DND-41 (cell line): ENCODE results near the gene GNAT2.

ENCODE experiments used
- ATAC-seq: fragments of 200-7000 bp; cut with Tn5 transposase; 3 replicates; pipeline ENCODE4 v1.9.1; 2021; ENCODE audit warnings: low read depth; ENCODE audit not compliant: insufficient read depth
- DNase-seq: peaks from one replicate; pipeline ENCODE4 v3.0.0-alpha.2; 2020
- H2AFZ ChIP-seq: 2 replicates; pipeline ENCODE4 v1.6.0; 2012; ENCODE audit warnings: low read depth, low read length
- H3K27ac ChIP-seq: 2 replicates; pipeline ENCODE4 v1.5.1; 2012; ENCODE audit warnings: low read length, inconsistent platforms
- H3K27me3 ChIP-seq: fragments of 200-600 bp; sonication (generic); 2 replicates; pipeline ENCODE4 v1.6.0; 2012; ENCODE audit warnings: low read length, mild to moderate bottlenecking, inconsistent platforms; ENCODE audit not compliant: insufficient read depth, poor library complexity
- H3K36me3 ChIP-seq: 2 replicates; pipeline ENCODE4 v1.5.1; 2012; ENCODE audit warnings: low read length, inconsistent platforms; ENCODE audit not compliant: insufficient read depth
- H3K4me1 ChIP-seq: 2 replicates; pipeline ENCODE4 v1.5.1; 2012; ENCODE audit warnings: mild to moderate bottlenecking, low read length; ENCODE audit not compliant: insufficient read depth
- H3K4me2 ChIP-seq: 2 replicates; pipeline ENCODE4 v1.6.0; 2012; ENCODE audit warnings: mild to moderate bottlenecking, moderate library complexity, low read length, inconsistent platforms; ENCODE audit not compliant: insufficient read depth
- H3K4me3 ChIP-seq, 2 experiments: fragments of 200-600 bp in 1 of 2; shearing (Covaris generic) in 1 of 2; 2 replicates each; pipeline ENCODE4 v1.5.1; 2012 to 2016; ENCODE audit warnings: inconsistent platforms in 2 of 2, low read length in 2 of 2, mild to moderate bottlenecking in 2 of 2, low read depth in 1 of 2, moderate library complexity in 1 of 2
- H3K79me2 ChIP-seq: 2 replicates; pipeline ENCODE4 v1.6.0; 2012; ENCODE audit warnings: low read length, inconsistent platforms; ENCODE audit not compliant: insufficient read depth
- H3K9ac ChIP-seq: 2 replicates; pipeline ENCODE4 v1.6.0; 2012; ENCODE audit warnings: low read depth, mild to moderate bottlenecking, inconsistent platforms, low read length, moderate library complexity
- H3K9me3 ChIP-seq: 2 replicates; pipeline ENCODE4 v1.5.1; 2012; ENCODE audit warnings: low read length, moderate library complexity, mild to moderate bottlenecking, inconsistent platforms; ENCODE audit not compliant: insufficient read depth, severe bottlenecking
- H4K20me1 ChIP-seq: 2 replicates; pipeline ENCODE4 v1.6.0; 2012; ENCODE audit warnings: low read length; ENCODE audit not compliant: insufficient read depth
- EZH2 ChIP-seq: IDR thresholded peaks from 3 replicates; pipeline ENCODE4 v1.6.1; 2012; ENCODE audit warnings: borderline replicate concordance, low read depth, mild to moderate bottlenecking, moderate library complexity, low read length, inconsistent platforms; ENCODE audit not compliant: severe bottlenecking
- TF ChIP-seq, protein P1 (sequence below): IDR thresholded peaks from 2 replicates; pipeline ENCODE4 v1.5.1; 2012; ENCODE audit warnings: borderline replicate concordance, low read length, moderate library complexity, mild to moderate bottlenecking; ENCODE audit not compliant: poor library complexity, severe bottlenecking; ENCODE audit errors: extremely low read depth

Gene GNAT2

DNA sequence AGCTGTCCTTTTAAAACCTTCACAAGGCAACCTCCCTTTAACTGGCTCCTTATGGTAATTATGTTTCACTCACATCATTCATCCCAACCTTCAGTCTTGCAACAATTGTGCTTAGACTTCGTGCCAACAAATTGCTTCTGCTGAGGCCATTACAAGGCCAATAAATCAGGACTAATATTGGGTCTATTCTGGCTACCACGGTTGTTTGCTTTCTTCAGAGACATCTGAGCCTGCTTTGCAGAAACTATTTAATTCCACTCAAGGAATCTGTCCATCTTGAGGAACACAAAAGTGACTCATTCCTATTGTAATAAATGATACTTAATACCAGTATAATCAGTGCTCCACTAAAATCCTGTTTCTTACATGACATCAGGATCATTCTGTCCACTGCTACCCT lies 33.9 kb upstream of the GNAT2 start:
- Histone ChIP-seq H2AFZ (no peak overlapping the region), H3K36me3 (no peaks in the 10 kb centered on the region), H3K9ac (no peak overlapping the region), H3K27me3 (peaks cover 4% of the 10 kb centered on the region), H4K20me1 (no peaks in the 10 kb centered on the region), H3K27ac (no peak overlapping the region), H3K9me3 (no peaks in the 10 kb centered on the region), H3K4me2 (no peak overlapping the region), H3K79me2 (no peaks in the 10 kb centered on the region), H3K4me3 (no peak overlapping the region), H3K4me1 (no peaks in the 10 kb centered on the region)
- DNase-seq (no peak), ATAC-seq (no peak)
- TF ChIP-seq, protein P1, sequence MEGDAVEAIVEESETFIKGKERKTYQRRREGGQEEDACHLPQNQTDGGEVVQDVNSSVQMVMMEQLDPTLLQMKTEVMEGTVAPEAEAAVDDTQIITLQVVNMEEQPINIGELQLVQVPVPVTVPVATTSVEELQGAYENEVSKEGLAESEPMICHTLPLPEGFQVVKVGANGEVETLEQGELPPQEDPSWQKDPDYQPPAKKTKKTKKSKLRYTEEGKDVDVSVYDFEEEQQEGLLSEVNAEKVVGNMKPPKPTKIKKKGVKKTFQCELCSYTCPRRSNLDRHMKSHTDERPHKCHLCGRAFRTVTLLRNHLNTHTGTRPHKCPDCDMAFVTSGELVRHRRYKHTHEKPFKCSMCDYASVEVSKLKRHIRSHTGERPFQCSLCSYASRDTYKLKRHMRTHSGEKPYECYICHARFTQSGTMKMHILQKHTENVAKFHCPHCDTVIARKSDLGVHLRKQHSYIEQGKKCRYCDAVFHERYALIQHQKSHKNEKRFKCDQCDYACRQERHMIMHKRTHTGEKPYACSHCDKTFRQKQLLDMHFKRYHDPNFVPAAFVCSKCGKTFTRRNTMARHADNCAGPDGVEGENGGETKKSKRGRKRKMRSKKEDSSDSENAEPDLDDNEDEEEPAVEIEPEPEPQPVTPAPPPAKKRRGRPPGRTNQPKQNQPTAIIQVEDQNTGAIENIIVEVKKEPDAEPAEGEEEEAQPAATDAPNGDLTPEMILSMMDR = no peak
- no peak for TF ChIP-seq EZH2

DNA sequence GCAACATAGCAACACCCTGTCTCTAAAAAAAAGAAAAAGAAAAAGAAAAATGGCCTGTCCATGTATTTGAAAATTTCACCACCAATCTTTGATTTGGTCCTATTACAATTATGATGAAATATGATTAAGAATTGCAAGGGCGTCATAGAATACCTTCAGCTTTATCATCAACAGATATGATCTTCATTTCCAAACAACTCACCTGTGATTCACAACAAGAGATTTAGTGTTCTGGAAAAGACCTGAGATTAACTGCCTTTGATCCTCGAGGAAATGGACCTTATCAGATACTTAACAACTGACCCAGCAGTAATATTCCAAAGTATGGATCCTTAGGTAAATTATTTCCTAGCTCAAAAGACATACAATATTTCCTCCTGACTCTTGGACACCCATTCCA lies 33.0 kb upstream of the GNAT2 start:
- no peak for DNase-seq
- H3K79me2 ChIP-seq = no peaks in the 10 kb centered on the region
- no peak overlapping the region for H3K27ac ChIP-seq
- no peak overlapping the region for H2AFZ ChIP-seq
- no peak overlapping the region for H3K4me3 ChIP-seq
- H3K4me1 ChIP-seq = no peaks in the 10 kb centered on the region
- no peaks in the 10 kb centered on the region for H3K9me3 ChIP-seq
- no peak overlapping the region for H3K9ac ChIP-seq
- no peaks in the 10 kb centered on the region for H4K20me1 ChIP-seq
- H3K4me2 ChIP-seq = no peak overlapping the region
- H3K36me3 ChIP-seq = no peaks in the 10 kb centered on the region
- no peak for TF ChIP-seq EZH2
- TF ChIP-seq, protein P1 = no peak
- H3K27me3 ChIP-seq = peaks cover 3% of the 10 kb centered on the region
- no peak for ATAC-seq

DNA sequence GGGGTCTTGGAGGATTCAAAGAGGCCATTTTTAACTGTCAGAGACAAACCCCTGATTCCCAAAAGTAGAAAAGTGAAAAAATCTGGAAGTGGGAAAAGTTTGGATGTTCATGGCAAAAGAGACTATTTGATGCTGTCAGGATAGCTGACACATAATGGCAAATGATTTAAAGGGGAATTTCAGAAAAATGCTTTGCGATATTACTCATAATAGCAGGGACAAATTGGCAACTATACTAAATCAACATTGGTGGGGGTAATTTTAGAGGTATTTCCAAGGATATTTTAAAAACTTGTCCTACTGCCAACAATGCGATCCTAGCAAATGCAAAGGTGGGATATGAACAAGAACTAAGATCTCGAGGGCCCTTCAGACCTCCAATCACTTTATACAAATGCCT lies 31.2 kb upstream of the GNAT2 start:
- TF ChIP-seq, protein P1 = no peak
- no peak for TF ChIP-seq EZH2
- no peak overlapping the region for H3K4me3 ChIP-seq
- H3K9me3 ChIP-seq = no peaks in the 10 kb centered on the region
- H3K4me1 ChIP-seq = no peaks in the 10 kb centered on the region
- no peaks in the 10 kb centered on the region for H3K36me3 ChIP-seq
- H4K20me1 ChIP-seq = no peaks in the 10 kb centered on the region
- H3K4me2 ChIP-seq = no peak overlapping the region
- DNase-seq = no peak
- H2AFZ ChIP-seq = no peak overlapping the region
- no peak overlapping the region for H3K9ac ChIP-seq
- H3K27ac ChIP-seq = no peak overlapping the region
- H3K27me3 ChIP-seq = peaks cover 2% of the 10 kb centered on the region
- ATAC-seq = no peak
- H3K79me2 ChIP-seq = no peaks in the 10 kb centered on the region

DNA sequence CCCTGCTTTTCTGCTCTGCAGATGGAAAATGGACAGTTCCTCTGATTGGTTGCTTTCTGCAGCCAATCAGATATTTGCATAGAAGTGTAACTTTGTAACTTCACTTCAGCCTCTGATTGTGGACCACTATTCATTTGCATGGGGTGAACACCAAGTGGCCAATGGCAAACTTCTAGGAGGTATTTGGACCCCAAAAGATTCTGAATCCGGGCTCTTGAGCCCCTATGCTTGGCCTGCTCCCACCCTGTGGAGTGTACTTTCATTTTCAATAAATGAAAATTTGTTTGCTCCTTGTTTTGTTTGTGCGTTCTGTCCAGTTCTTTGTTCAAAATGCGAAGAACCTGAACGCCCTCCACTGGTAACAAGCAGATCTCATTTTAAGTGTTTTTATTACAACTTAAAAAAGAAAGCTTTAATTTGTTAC lies 30.1 kb upstream of the GNAT2 start:
- H3K79me2 ChIP-seq = no peaks in the 10 kb centered on the region
- H3K27me3 ChIP-seq = peaks cover 2% of the 10 kb centered on the region
- no peak overlapping the region for H3K4me3 ChIP-seq
- H3K4me1 ChIP-seq = no peaks in the 10 kb centered on the region
- H4K20me1 ChIP-seq = no peaks in the 10 kb centered on the region
- H3K4me2 ChIP-seq = no peak overlapping the region
- no peak for ATAC-seq
- H2AFZ ChIP-seq = no peak overlapping the region
- no peak overlapping the region for H3K9ac ChIP-seq
- H3K36me3 ChIP-seq = no peaks in the 10 kb centered on the region
- no peaks in the 10 kb centered on the region for H3K9me3 ChIP-seq
- TF ChIP-seq, protein P1 = no peak
- TF ChIP-seq EZH2 = no peak
- no peak for DNase-seq
- H3K27ac ChIP-seq = no peak overlapping the region
